GM21723 (cell line): Measurements from ENCODE around the gene HSH2D.
"Not testable (repeated sequence)": the region's sequence is repeated elsewhere in the genome, so short reads cannot be mapped to it uniquely, and the experiment has no call there.

Experiments used
- ATAC-seq: cut with Tn5 transposase; IDR thresholded peaks from one replicate; pipeline ENCODE4 v1.9.1; 2021; ENCODE audit warnings: mild to moderate bottlenecking, moderate library complexity; ENCODE audit not compliant: unreplicated experiment

The HSH2D gene

GRCh38 chr19:16119075-16119857 is 24.2 kb upstream of the HSH2D start:
- ATAC-seq = not testable (repeated sequence)

DNA sequence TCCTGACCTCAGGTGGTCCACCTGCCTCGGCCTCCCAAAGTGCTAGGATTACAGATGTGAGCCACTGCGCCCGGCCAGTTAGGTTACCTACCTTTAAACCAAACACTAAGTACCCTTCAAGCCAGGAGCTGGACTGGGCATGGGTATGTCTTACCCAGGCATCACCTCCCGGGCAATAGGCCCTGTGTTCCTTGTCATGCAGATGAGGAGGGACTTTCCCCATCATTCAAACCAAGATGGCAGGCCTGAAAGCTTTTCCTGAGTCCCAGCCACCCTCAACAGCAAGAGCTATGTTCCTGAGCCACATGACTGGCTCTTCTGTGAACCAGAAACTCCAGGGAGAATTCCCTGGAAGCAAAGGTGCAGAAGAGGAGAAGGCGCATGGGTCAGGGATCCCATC is 22.3 kb upstream of the HSH2D start:
- no peak for ATAC-seq

DNA sequence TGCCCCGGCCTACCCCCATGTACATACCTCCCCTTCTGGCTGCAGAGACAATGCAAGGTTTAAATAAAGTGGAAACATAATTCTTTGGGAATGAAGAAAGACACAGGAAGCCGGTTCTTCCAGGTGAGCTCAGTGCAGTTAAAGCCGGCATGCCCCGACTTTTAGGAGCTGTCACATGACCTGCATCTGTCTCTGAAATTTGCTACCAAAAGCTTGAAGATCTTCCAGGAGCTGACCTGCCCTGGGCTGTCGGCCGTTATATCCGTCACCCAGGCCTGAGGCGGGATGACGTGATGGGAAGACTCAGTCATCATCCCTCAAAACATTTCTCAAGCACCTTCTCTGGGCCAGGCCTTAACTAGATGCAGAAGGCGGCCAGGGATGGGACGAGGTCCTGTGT is 21.5 kb upstream of the HSH2D start:
- no peak for ATAC-seq

DNA sequence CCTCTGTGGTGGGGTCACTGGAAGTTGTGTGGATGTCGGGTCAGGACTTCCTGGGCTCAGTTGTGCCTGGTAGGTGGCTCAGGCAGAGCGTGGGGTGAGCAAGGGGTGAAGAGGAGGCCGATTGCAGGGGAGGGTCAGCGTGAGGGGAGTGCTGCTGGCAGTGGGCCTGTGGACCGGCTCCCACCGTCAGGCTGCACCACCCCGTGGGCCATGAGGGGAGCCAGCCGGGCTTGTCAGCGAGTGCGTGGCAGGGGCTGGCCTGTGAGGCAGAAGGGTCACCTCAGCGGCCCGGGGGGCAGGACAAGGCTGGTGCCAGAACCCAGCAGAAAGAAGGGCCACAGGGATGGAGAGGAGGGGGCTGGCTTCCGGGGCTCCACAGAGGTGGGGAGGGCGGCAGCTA is 18.5 kb upstream of the HSH2D start:
- no peak for ATAC-seq

DNA sequence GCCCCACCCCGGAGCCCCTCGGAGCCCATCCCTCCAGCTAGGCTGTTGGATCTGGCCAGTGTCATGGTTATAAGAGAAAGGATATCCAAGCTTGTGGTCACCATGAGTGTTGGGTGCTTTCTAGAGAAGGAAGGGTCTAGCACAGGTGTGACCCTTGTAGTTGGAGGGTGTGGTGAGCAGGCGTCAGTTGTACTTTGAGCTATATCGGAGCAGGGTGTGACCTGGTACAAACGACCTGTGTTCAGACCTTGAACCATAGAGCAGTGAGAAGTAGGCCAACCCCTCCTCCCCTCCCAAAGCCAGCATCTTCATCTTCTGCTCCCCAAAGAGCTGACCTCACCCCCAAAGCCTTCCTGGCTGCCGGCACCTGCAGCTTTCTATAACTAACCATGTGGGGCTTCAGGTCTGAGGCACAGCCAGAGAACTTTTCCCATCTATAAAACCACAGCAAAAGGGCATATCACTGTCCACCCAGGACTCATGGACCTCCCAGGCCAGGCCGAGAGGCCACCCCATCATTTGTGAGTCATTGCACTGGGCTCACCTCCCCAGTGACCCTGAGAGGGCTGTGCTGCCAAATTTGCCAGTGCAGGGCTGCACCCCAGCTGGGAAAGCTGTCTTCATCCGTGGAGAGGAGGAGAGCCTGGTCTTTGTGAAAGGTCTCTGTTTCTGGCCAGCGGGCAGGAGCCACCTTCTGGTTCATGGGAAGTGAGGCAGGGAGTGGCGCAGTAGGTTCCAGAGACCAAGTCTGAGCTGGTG is 17.6 kb upstream of the HSH2D start:
- no peak for ATAC-seq

DNA sequence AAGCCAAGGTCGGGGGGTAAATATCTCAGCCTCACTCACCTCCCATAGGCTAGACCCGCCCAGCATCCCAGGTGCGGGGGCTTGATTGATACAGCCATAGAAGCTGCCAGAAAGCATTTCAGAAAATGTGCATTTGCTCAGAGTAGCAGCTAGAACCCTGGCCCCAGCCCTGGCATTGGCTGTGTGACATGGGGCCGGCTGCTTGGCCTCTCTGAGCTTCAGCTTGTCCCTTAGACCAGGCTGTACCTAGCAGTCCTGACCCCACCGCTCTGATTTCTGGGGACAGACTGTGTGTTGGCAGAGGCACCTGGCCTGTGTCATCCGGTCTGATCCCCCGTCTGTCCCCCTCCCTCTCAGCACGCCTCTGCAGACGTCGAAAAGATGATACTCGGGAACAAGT is 16.4 kb upstream of the HSH2D start:
- no peak for ATAC-seq

DNA sequence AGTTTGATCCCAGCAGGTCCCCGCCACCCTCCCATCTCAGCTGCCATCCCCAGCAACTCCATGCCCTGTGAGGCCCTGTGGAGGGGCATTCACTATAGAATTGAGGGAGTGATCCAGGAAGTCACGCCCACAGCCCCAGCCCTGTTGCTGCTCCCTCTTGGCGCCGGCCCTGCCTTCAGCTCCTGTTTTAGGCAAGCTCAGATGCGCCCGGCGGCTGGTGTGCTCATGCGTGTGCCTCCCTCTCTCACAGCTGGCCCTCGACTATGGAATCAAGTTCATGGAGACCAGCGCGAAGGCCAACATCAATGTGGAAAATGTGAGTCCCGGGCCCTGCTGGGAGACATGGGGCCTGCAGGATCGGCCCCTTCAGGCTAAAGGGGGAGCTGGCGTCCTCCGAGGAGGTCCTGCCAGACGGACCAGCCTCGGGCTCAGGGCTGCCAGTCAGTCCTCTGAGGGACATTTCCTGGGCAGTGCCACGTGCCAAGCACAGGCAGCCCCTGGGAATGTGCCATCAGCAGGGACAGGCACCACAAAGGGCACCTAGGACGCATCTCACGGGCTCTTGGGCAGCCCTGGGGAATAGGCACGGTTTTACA is 15.6 kb upstream of the HSH2D start:
- no peak for ATAC-seq

DNA sequence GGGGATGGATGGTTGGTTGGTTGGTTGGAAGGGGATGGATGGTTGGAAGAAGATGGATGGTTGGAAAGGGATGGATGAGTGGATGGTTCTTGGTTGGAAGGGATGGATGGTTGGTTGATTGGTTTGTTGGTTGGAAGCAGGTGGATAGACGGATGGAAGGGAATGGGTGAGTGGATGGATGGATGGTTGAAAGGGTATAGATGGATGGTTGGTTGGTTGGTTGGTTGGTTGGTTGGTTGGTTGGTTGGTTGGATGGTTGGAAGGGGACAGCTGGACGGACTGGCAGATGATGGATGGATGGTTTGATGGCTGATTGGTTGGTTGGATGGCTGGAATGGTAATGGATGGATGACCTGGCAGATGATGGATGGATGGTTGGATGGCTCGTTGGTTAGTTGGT is 11.8 kb upstream of the HSH2D start:
- ATAC-seq = no peak

- ATAC-seq = no peak
Measured at GRCh38 chr19:16133818-16134217, 9.7 kb upstream of the HSH2D start.

- no peak for ATAC-seq
Measured at GRCh38 chr19:16134510-16134909, 9.0 kb upstream of the HSH2D start.

DNA sequence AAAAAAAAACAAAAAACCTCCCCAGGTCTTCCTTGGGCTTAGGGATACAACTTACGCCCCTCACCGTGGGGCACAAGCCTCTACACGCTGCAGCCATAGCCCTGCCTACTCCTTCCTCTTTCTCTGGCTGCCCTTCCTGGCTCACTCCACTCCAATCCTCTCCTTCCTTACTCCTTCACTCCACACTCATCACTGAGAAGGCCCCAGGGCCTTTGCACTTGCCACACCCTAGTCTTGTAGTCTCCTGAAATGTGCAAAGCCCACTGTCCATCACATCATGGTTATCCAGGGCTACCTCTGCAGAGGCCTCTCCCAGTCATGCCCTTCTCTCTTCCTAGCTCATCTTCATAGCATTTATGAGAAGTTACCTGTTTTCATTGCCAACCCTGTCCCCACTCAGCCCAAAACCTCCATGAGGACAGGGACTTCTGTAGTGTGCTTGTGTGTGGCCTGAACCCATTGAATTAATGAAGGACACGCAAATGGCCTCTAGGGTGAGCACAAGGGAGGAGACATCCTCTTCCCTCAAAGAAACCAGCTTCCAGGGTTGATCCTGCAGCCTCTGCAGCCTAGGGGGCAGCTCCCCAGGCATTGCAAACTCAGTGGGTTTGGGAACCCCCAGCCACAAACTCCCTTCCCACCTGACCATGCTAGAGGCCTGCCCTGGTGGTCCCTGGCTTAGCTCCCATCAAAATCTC is 7.9 kb upstream of the HSH2D start:
- no peak for ATAC-seq

- no peak for ATAC-seq
Measured at GRCh38 chr19:16136185-16136999, 7.1 kb upstream of the HSH2D start.

DNA sequence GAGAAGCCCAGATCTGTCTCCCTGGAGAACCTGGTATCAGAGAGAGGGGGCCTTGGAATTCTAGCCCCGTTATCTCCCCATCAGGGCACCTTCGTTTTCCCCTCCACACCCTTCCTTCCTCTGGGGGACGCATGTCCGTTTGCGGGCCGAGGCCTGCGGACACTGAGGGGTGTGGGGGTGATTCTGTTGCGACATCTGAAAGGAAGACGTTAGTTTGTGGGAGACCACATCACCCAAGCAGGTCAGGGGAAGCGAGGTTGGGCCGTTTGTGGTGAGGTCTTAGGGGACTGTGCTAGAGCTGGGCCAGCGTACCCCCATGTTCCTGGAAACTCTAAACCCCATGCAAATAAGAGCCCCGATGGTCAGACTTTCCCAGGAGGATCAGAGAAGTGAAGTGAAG is 3.7 kb upstream of the HSH2D start:
- ATAC-seq = no peak

DNA sequence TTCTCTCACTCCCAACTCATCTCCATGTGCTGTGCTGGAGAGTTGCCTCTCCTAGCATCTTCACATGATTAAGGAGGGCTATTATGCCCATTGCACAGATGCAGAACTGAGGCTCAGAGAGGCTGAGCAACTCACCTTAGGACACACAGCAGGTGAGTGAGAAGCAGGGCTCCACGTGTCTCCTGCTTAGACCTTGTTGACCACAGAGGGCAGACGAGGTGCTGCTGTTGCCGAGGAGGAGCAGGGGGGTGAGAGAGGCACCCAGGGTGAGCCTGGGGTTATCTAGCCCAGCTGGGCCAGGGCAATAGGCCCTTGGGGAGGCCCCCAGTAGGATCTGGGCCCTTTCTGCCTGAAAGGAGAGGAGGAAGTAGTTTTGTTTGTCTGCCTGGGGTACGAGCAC is 2.4 kb upstream of the HSH2D start:
- ATAC-seq = no peak

GRCh38 chr19:16142032-16142580 is 1.4 kb upstream of the HSH2D start:
- ATAC-seq = no peak

DNA sequence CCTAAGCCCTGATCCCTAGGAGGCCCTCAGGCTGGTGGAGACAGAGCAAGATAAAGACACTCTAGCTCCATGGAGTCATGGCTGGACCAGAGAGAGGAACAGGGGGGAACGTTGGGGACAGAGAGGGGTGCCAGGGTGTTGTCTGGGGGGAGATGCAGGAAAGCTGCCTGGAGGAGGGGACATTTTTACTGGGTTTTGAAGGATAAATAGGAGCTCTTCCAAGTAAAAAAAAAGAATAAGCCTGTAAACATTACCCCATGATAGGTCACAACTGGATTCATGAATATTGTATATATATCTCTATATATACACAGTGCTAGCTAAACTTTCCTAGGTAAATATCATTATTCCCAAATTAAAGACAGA is 714 bp downstream of the HSH2D start:
- no peak for ATAC-seq

- no peak for ATAC-seq
Measured at GRCh38 chr19:16146112-16146511, 2.6 kb downstream of the HSH2D start.

GRCh38 chr19:16148443-16149229 is 5.2 kb downstream of the HSH2D start:
- ATAC-seq = no peak

DNA sequence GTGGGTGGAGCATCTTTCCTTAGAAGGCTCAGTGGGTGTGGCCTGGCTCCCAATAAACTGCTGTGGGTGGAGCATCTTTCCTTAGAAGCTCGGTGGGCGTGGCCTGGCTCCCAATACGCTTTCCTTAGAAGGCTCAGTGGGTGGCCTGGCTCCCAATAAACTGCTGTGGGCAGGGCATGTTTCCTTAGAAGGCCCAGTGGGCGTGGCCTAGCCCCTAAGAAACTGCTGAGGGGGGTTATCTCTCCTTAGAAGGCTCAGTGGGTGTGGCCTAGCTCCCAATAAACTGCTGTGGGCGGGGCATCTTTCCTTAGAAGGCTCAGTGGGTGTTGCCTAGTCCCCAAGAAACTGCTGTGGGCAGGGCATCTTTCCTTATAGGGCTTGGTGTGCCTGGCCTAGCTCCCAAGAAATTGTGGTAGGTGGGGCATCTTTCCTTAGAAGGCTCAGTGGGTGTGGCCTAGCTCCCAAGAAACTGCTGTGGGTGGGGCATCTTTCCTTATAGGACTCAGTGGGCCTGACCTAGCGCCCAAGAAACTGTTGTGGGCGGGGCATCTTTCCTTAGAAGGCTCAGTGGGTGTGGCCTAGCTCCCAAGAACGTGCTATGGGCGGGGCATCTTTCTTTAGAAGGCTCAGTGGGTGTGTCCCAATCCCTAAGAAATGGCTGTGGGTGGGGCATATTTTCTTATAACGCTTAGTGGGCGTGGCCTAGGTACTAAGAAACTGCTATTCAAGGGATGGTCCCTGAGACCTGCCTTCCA is 10.3 kb downstream of the HSH2D start:
- no peak for ATAC-seq
